Smooth muscle cell of the brain vasculature (primary cell): ENCODE results near the gene MICAL2.

Experiments used
- DNase-seq: peaks from one replicate; pipeline ENCODE4 v3.0.0-alpha.2; 2012; ENCODE audit warnings: low read depth, low spot score

The MICAL2 gene

GRCh38 chr11:12099132-12099873 is 11.1 kb upstream of the MICAL2 start:
- no peak for DNase-seq

- DNase-seq, result no peak
Measured at GRCh38 chr11:12100429-12100828, 10.0 kb upstream of the MICAL2 start.

GRCh38 chr11:12100841-12101242 is 9.5 kb upstream of the MICAL2 start:
- DNase-seq, result no peak

- DNase-seq, result no peak
Measured at GRCh38 chr11:12101318-12101717, 9.1 kb upstream of the MICAL2 start.

- DNase-seq, result no peak
Measured at GRCh38 chr11:12102588-12103410, 7.6 kb upstream of the MICAL2 start.

- no peak for DNase-seq
Measured at GRCh38 chr11:12103411-12104225, 6.8 kb upstream of the MICAL2 start.

GRCh38 chr11:12105471-12105870 is 4.9 kb upstream of the MICAL2 start:
- DNase-seq, result no peak

GRCh38 chr11:12106101-12106500 is 4.3 kb upstream of the MICAL2 start:
- DNase-seq, result no peak

GRCh38 chr11:12106501-12106900 is 3.9 kb upstream of the MICAL2 start:
- no peak for DNase-seq

GRCh38 chr11:12108875-12109453 is 1.4 kb upstream of the MICAL2 start:
- DNase-seq, result no peak

- DNase-seq, result no peak
Measured at GRCh38 chr11:12109591-12110196, 696 bp upstream of the MICAL2 start.

GRCh38 chr11:12110714-12111548 is 541 bp downstream of the MICAL2 start:
- DNase-seq, result no peak

- DNase-seq, result no peak
Measured at GRCh38 chr11:12111549-12112520, 1.4 kb downstream of the MICAL2 start.

- no peak for DNase-seq
Measured at GRCh38 chr11:12112750-12113149, 2.4 kb downstream of the MICAL2 start.

- no peak for DNase-seq
Measured at GRCh38 chr11:12113294-12113693, 2.9 kb downstream of the MICAL2 start.

- no peak for DNase-seq
Measured at GRCh38 chr11:12114193-12115033, 4.0 kb downstream of the MICAL2 start.

GRCh38 chr11:12116425-12117032 is 6.1 kb downstream of the MICAL2 start:
- DNase-seq, result no peak

- no peak for DNase-seq
Measured at GRCh38 chr11:12117200-12117599, 6.8 kb downstream of the MICAL2 start.
